Chondrocyte (in vitro differentiated cells): ENCODE data around the gene THBS4. TPM values are rescaled to one million over a fixed set of nuclear protein-coding genes. Genes with fewer than 3 reads are reported as not detected.

ENCODE experiments used
- DNase-seq: peaks from one replicate; pipeline ENCODE4 v3.0.0; 2021; ENCODE audit warnings: mixed read lengths, low spot score
- H3K27ac Mint-ChIP-seq: one replicate; pipeline ENCODE4 v1.8.0; 2021; ENCODE audit warnings: mild to moderate bottlenecking, moderate library complexity, mixed read lengths; ENCODE audit not compliant: unreplicated experiment
- H3K27me3 Mint-ChIP-seq: 2 replicates; pipeline ENCODE4 v1.8.0; 2021; ENCODE audit warnings: low read depth, mixed read lengths
- H3K36me3 Mint-ChIP-seq: 2 replicates; pipeline ENCODE4 v1.8.0; 2021; ENCODE audit warnings: low read depth, mixed read lengths
- H3K4me1 Mint-ChIP-seq: 2 replicates; pipeline ENCODE4 v1.8.0; 2021; ENCODE audit warnings: low read depth, mild to moderate bottlenecking, mixed read lengths
- H3K4me3 Mint-ChIP-seq: one replicate; pipeline ENCODE4 v1.8.0; 2021; ENCODE audit warnings: mild to moderate bottlenecking, moderate library complexity, mixed read lengths; ENCODE audit not compliant: unreplicated experiment
- H3K9me3 Mint-ChIP-seq: 2 replicates; pipeline ENCODE4 v1.8.0; 2021; ENCODE audit warnings: low read depth, mixed read lengths
- CTCF ChIP-seq: fragments of 200-600 bp; sonication (generic); IDR thresholded peaks from 2 replicates; pipeline ENCODE4 v1.5.0; 2021; ENCODE audit warnings: antibody characterized with exemption, mild to moderate bottlenecking, moderate library complexity
- total RNA-seq: library from RNA; stranded (reverse); gene quantifications from 3 replicates; pipeline ENCODE4 v1.2.1, GENCODE V29; 2021

Gene THBS4
- total RNA-seq, 1 donor from 2014 or later, result 0.75 TPM

DNA sequence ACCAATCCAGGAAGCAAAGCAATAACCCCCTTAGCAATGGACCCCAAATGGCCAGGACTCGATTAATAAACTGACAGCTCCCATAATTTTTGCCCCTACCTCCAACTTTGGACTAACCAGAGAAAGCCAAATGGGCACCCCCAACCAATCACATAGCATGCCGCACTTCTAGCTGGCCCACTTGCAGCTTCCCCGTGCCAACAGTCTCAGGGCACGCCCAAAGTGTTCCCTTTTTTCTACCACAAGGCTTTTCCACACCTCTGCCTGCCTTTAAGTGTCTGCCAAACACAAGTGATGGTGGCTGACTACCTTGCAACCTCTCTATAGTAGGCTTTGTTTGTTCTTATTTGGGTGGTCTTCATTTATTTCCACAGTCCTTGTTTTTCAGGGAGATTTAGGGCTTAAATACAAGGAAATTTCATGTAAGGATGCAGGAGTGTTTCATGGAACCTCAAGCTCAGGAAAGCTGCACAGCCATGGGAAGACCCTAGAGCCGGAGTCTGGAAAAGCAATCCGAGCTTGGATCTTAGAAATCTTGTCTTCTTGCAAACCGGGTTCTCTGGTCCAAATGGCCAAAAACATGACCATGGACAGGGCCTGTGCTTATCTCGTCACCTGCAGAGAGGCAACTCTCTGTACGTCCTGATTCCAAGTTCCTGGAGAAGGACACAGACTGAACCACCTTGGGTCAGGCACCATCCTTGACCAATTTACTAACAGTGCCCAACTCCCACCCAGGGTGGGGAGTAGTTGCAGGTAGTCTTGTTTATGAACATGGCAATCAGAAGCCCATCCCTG lies 89.2 kb downstream of the THBS4 start:
- Mint-ChIP-seq H3K4me1 (peaks cover 33% of the 10 kb centered on the region), H3K36me3 (no peaks in the 10 kb centered on the region), H3K4me3 (no peak overlapping the region), H3K27ac (no peak overlapping the region), H3K9me3 (no peaks in the 10 kb centered on the region), H3K27me3 (no peaks in the 10 kb centered on the region)
- no peak for DNase-seq
- no peak for TF ChIP-seq CTCF

- TF ChIP-seq CTCF, result no peak
- peak overlapping the region; percentile 86 for H3K27ac Mint-ChIP-seq
- H3K4me1 Mint-ChIP-seq, result peaks cover 37% of the 10 kb centered on the region
- DNase-seq, result no peak
- H3K9me3 Mint-ChIP-seq, result no peaks in the 10 kb centered on the region
- H3K4me3 Mint-ChIP-seq, result no peak overlapping the region
- no peaks in the 10 kb centered on the region for H3K36me3 Mint-ChIP-seq
- no peaks in the 10 kb centered on the region for H3K27me3 Mint-ChIP-seq
These were observed 90.1 kb downstream of the THBS4 start for GRCh38 chr5:80125022-80125961.

DNA sequence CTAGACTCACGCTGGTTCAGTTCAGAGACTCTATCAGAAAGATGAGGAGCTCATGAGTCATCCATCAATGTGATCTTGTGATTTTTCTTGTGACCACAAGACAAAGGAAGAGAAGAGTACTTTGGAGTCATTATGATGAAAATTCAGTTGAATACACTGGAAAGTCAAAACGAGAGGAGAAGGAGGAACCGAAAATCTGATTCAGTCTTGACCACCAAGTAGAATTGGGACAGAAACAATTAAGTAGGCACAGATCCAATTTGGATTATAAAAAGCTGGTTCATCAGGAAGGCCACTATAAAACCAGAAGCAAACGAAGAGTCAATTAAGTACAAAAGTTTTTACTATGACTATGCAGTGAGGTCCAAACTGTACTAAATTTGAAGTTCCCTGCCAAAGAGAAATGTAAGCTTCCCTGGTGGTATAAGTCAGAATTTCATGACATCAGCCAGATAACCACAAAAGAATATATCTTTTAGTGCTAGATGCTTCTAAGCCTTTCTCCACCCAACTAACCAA lies 90.9 kb downstream of the THBS4 start:
- TF ChIP-seq CTCF, result peak; percentile 59
- Mint-ChIP-seq H3K4me3 (no peak overlapping the region), H3K27ac (peak overlapping the region; percentile 86), H3K4me1 (peaks cover 37% of the 10 kb centered on the region), H3K27me3 (no peaks in the 10 kb centered on the region), H3K36me3 (no peaks in the 10 kb centered on the region), H3K9me3 (no peaks in the 10 kb centered on the region)
- no peak for DNase-seq

DNA sequence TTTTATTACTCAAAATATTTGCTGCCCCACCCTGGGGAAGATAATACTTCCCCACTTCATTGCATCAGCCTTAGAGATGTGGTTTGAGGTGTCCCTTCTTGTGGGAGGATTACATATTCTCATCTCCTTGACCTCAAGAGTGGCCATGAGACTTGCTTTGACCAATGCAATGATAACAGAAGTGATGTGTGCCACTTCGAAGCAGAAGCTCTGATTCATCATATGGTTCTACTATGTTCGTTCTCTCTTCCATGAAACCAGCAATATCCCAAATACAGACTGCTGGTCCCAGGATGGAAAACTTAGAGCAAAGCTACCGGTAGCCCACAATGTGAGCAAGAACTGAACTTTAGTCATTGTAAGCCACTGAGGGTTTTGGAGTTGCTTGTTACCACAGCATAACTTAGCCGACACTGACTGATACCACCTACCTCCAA lies 92.0 kb downstream of the THBS4 start:
- peak overlapping the region; percentile 15 for H3K27ac Mint-ChIP-seq
- DNase-seq, result no peak

More for the DNA sequence above, 92.0 kb downstream of the THBS4 start:
- no peak for TF ChIP-seq CTCF
- Mint-ChIP-seq H3K27me3 (no peaks in the 10 kb centered on the region), H3K36me3 (no peaks in the 10 kb centered on the region), H3K9me3 (no peaks in the 10 kb centered on the region), H3K4me1 (peaks cover 37% of the 10 kb centered on the region), H3K4me3 (no peak overlapping the region)
